ENCODE data around the gene NUTF2.

- no peak for TF ChIP-seq CTCF (conservative IDR thresholded peaks at IDR 0.05)
- TF ChIP-seq ZFX (IDR thresholded peaks at IDR 0.05): no peak
Measured at GRCh38 chr16:67864594-67864993, 17.9 kb downstream of the NUTF2 start.
